Measurements from ENCODE around the gene ALKBH6. TPM values are rescaled to one million over a fixed set of nuclear protein-coding genes. Genes with fewer than 3 reads are reported as not detected.

The ALKBH6 gene
- total and polyA plus RNA-seq, 2 of the 8 experiments (the other 6 are each of a cell fraction or from before 2014, with no cell fraction given), result 19.2 to 33.3 TPM

DNA sequence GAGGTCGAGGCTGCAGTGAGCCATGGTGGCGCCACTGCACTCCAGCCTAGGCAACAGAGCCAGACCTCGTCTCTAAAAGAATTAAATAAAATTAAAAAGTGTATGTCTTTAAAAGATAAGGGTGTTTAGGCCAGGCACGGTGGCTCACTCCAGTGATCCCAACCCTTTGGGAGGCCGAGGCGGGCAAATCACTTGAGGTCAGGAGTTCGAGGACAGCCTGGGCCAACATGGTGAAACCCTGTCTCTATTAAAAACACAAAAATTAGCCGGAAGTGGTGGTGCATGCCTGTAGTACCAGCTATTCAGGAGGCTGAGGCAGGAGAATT is 26.5 kb downstream of the ALKBH6 start:
- H2AFZ ChIP-seq (ENCODE audit: low read length), result no peak overlapping the region
- H3K4me1 ChIP-seq (replicated peaks in 1 of 4; ENCODE audit: control insufficient read depth in 3 of 4, insufficient read depth in 4 of 4, low read length in 3 of 4), result 0 out of 7 replicates have a peak, but pooled peaks cover 0 to 4% (median 0%) of the 10 kb centered on the region in 4 experiments
- peaks cover 0 to 16% (median 13%) of the 10 kb centered on the region in 4 experiments; a peak in 5 of 7 replicates for H3K27me3 ChIP-seq (replicated peaks in 1 of 4; ENCODE audit: control insufficient read depth in 3 of 4, extremely low read depth in 1 of 4, insufficient read depth in 3 of 4, low read length in 3 of 4)
- H3K4ac ChIP-seq (replicated peaks; ENCODE audit: insufficient read length, low read depth, low read length), result no peak overlapping the region
- ChIA-PET POLR2A (ENCODE audit: partially characterized antibody) (no interaction called here), CTCF (ENCODE audit: partially characterized antibody) (interaction anchor here (0.8 to 3.0 kb wide), 5 partner anchors 9 to 176 kb away, joined by 3 to 15 read pairs (median 4); no protein-coding TSS in a partner anchor)
- H2AK5ac ChIP-seq (ENCODE audit: low read depth, low read length), result no peak overlapping the region
- FAIRE-seq, result no peak
- H4K8ac ChIP-seq (ENCODE audit: extremely low read depth, insufficient read depth, low read length), result no peak overlapping the region
- H3K14ac ChIP-seq (ENCODE audit: insufficient read length), result no peak overlapping the region
- H2BK120ac ChIP-seq (replicated peaks; ENCODE audit: low read depth, low read length), result no peak overlapping the region
- H3K23ac ChIP-seq (ENCODE audit: insufficient read length), result no peak overlapping the region
- no peak overlapping the region for H2BK20ac ChIP-seq (ENCODE audit: low read length)
- H3K4me3 ChIP-seq (ENCODE audit: extremely low read depth in 1 of 4, insufficient read depth in 2 of 4, low read depth in 3 of 4, low read length in 4 of 4), result peak overlapping the region; percentile 23 to 58 (median 33)
- H4K91ac ChIP-seq (replicated peaks; ENCODE audit: insufficient read length, low read length), result no peak overlapping the region
- 49% methylated on average over 8 of the region's 8 CpGs; no CpG with 5 or more reads in 1 of the 2 experiments for WGBS, 2 experiments (ENCODE audit: extremely low coverage in 1 of 2, insufficient coverage in 1 of 2, insufficient read length in 1 of 2, insufficient replicate concordance in 2 of 2, low coverage in 1 of 2, low lambda C conversion rate in 2 of 2, missing lambda C conversion rate in 1 of 2)
- no peak overlapping the region for H2BK5ac ChIP-seq (ENCODE audit: low read depth, low read length)
- H3K27ac ChIP-seq (ENCODE audit: low read depth, low read length), result no peak overlapping the region
- no peak overlapping the region for H4K5ac ChIP-seq (ENCODE audit: insufficient read length, low read depth, low read length)
- H3K79me2 ChIP-seq (ENCODE audit: control insufficient read depth in 1 of 2, insufficient read depth in 2 of 2, low read length in 2 of 2), result no peaks in the 10 kb centered on the region
- no peak for DNase-seq (ENCODE audit: low read depth in 1 of 2, low spot score in 2 of 2)
- H3K9ac ChIP-seq (replicated peaks in 1 of 4; ENCODE audit: extremely low read depth in 1 of 4, low read depth in 3 of 4, low read length in 3 of 4), result no peak overlapping the region; a peak in 1 of 7 replicates
- no peaks in the 10 kb centered on the region for H4K20me1 ChIP-seq (replicated peaks in 1 of 2; ENCODE audit: control insufficient read depth in 1 of 2, insufficient read depth in 2 of 2, low read length in 2 of 2)
- H3K79me1 ChIP-seq (ENCODE audit: low read depth, low read length), result no peaks in the 10 kb centered on the region
- peaks cover 4% of the 10 kb centered on the region; the same call in 1 of the 2 replicates for H3K23me2 ChIP-seq (ENCODE audit: low read depth, low read length)
- H2BK15ac ChIP-seq (ENCODE audit: low read length), result no peak overlapping the region
- H3K4me2 ChIP-seq (ENCODE audit: insufficient read depth in 1 of 2, low read depth in 2 of 2, low read length in 2 of 2), result peak overlapping the region; percentile 54 to 70
- no peaks in the 10 kb centered on the region; a peak in 1 of 4 replicates for H3K9me3 ChIP-seq (ENCODE audit: insufficient read depth in 2 of 2, low read depth in 1 of 2, low read length in 1 of 2)
- no peak overlapping the region for H3K56ac ChIP-seq (replicated peaks; ENCODE audit: insufficient read length, low read depth, low read length)
- H3K18ac ChIP-seq (ENCODE audit: extremely low read depth, low read length), result no peak overlapping the region
- H2BK12ac ChIP-seq (ENCODE audit: low read depth, low read length), result no peak overlapping the region
- H3K36me3 ChIP-seq (ENCODE audit: control insufficient read depth in 2 of 4, insufficient read depth in 4 of 4, low read length in 3 of 4), result no peaks in the 10 kb centered on the region
- TF ChIP-seq, protein P1, sequence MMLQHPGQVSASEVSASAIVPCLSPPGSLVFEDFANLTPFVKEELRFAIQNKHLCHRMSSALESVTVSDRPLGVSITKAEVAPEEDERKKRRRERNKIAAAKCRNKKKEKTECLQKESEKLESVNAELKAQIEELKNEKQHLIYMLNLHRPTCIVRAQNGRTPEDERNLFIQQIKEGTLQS (IDR thresholded peaks at IDR 0.05; ENCODE audit: insufficient read depth, low read depth, low read length), result no peak
- TF ChIP-seq TBP (IDR thresholded peaks at IDR 0.05; ENCODE audit: low read depth, low read length), result no peak
- no peak for TF ChIP-seq TCF12 (IDR thresholded peaks at IDR 0.05; ENCODE audit: low read depth, low read length)
- TF ChIP-seq TEAD4 (IDR thresholded peaks at IDR 0.05; ENCODE audit: low read depth, low read length), result no peak
- no peak for TF ChIP-seq NRF1 (IDR thresholded peaks at IDR 0.05; ENCODE audit: low read depth, low read length)
- TF ChIP-seq RNF2 (IDR thresholded peaks at IDR 0.05; ENCODE audit: borderline replicate concordance, low read depth, low read length, missing control alignments, poor library complexity, severe bottlenecking), result no peak
- no peak for TF ChIP-seq EGR1 (IDR thresholded peaks at IDR 0.05; ENCODE audit: borderline replicate concordance, low read depth, low read length)
- TF ChIP-seq, protein P2, sequence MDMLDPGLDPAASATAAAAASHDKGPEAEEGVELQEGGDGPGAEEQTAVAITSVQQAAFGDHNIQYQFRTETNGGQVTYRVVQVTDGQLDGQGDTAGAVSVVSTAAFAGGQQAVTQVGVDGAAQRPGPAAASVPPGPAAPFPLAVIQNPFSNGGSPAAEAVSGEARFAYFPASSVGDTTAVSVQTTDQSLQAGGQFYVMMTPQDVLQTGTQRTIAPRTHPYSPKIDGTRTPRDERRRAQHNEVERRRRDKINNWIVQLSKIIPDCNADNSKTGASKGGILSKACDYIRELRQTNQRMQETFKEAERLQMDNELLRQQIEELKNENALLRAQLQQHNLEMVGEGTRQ (IDR thresholded peaks at IDR 0.05; ENCODE audit: low read length), result no peak
- TF ChIP-seq RXRA (IDR thresholded peaks at IDR 0.05; ENCODE audit: insufficient read depth, low read depth, low read length), result no peak
- TF ChIP-seq KDM5A (IDR thresholded peaks at IDR 0.05; ENCODE audit: low read length), result no peak
- no peak for TF ChIP-seq SP4 (IDR thresholded peaks at IDR 0.05; ENCODE audit: low read length)
- TF ChIP-seq CEBPB (IDR thresholded peaks at IDR 0.05; ENCODE audit: low read depth, low read length), result no peak
- TF ChIP-seq POLR2AphosphoS5 (IDR thresholded peaks at IDR 0.05; ENCODE audit: low read depth, low read length), result no peak
- no peak for TF ChIP-seq BCL11A (IDR thresholded peaks at IDR 0.05; ENCODE audit: low read depth in 2 of 2, low read length in 2 of 2)
